Astrocyte (in vitro differentiated cells and primary cell): ENCODE data around the gene MYO5B. TPM values are rescaled to one million over a fixed set of nuclear protein-coding genes. Genes with fewer than 3 reads are reported as not detected.

Source experiments
- DNase-seq: peaks from one replicate; pipeline ENCODE4 v3.0.0-alpha.2; 2010; ENCODE audit warnings: low read depth
- FAIRE-seq: peaks from 2 replicates; lab custom pipeline; 2011; peaks lifted over from hg19 to GRCh38; lab: Jason Lieb, UNC
- H2AFZ ChIP-seq: 2 replicates; pipeline ENCODE4 v1.6.0; 2012; ENCODE audit warnings: low read depth, low read length, inconsistent platforms
- H3K27ac ChIP-seq: 2 replicates; pipeline ENCODE4 v1.5.1; 2011; ENCODE audit warnings: low read depth, low read length, inconsistent platforms
- H3K27me3 ChIP-seq: 2 replicates; pipeline ENCODE4 v1.6.0; 2011; ENCODE audit warnings: low read length, inconsistent platforms; ENCODE audit not compliant: insufficient read depth
- H3K36me3 ChIP-seq: 2 replicates; pipeline ENCODE4 v1.5.1; 2011; ENCODE audit warnings: low read length, inconsistent platforms; ENCODE audit not compliant: insufficient read depth
- H3K4me1 ChIP-seq: 2 replicates; pipeline ENCODE4 v1.5.1; 2011; ENCODE audit warnings: low read length, inconsistent platforms; ENCODE audit not compliant: insufficient read depth
- H3K4me2 ChIP-seq: 2 replicates; pipeline ENCODE4 v1.6.0; 2012; ENCODE audit warnings: low read length, inconsistent platforms
- H3K4me3 ChIP-seq: 2 replicates; pipeline ENCODE4 v1.5.1; 2011; ENCODE audit warnings: low read depth, mild to moderate bottlenecking, low read length, inconsistent platforms; ENCODE audit not compliant: insufficient read depth
- H3K79me2 ChIP-seq: 2 replicates; pipeline ENCODE4 v1.6.0; 2012; ENCODE audit warnings: mild to moderate bottlenecking, low read length, inconsistent platforms; ENCODE audit not compliant: insufficient read depth
- H3K9ac ChIP-seq: 2 replicates; pipeline ENCODE4 v1.6.0; 2012; ENCODE audit warnings: mild to moderate bottlenecking, low read length, inconsistent platforms
- H3K9me3 ChIP-seq: 2 replicates; pipeline ENCODE4 v1.5.1; 2012; ENCODE audit warnings: low read depth, mild to moderate bottlenecking, low read length, inconsistent platforms; ENCODE audit not compliant: insufficient read depth
- H4K20me1 ChIP-seq: 2 replicates; pipeline ENCODE4 v1.6.0; 2012; ENCODE audit warnings: low read length, inconsistent platforms; ENCODE audit not compliant: insufficient read depth
- H3K27ac Mint-ChIP-seq: one replicate; pipeline ENCODE4 v1.8.0; 2021; ENCODE audit warnings: mild to moderate bottlenecking, mixed read lengths; ENCODE audit not compliant: unreplicated experiment
- H3K27me3 Mint-ChIP-seq: one replicate; pipeline ENCODE4 v1.8.0; 2021; ENCODE audit warnings: low read depth, mixed read lengths; ENCODE audit not compliant: unreplicated experiment
- H3K36me3 Mint-ChIP-seq: one replicate; pipeline ENCODE4 v1.8.0; 2021; ENCODE audit warnings: low read depth, mixed read lengths; ENCODE audit not compliant: unreplicated experiment
- H3K4me1 Mint-ChIP-seq: one replicate; pipeline ENCODE4 v1.8.0; 2021; ENCODE audit warnings: low read depth, mixed read lengths; ENCODE audit not compliant: unreplicated experiment
- H3K4me3 Mint-ChIP-seq: one replicate; pipeline ENCODE4 v1.8.0; 2021; ENCODE audit warnings: mild to moderate bottlenecking, moderate library complexity, mixed read lengths; ENCODE audit not compliant: unreplicated experiment
- H3K9me3 Mint-ChIP-seq: one replicate; pipeline ENCODE4 v1.8.0; 2021; ENCODE audit warnings: mild to moderate bottlenecking, mixed read lengths; ENCODE audit not compliant: unreplicated experiment
- EZH2 ChIP-seq: IDR thresholded peaks from 2 replicates; pipeline ENCODE4 v1.6.1; 2012; ENCODE audit warnings: mild to moderate bottlenecking, low read length, inconsistent platforms; ENCODE audit not compliant: insufficient read depth
- total RNA-seq: library from RNA; stranded (reverse); gene quantifications from 2 replicates; pipeline ENCODE4 v1.2.1, GENCODE V29; 2021
- TF ChIP-seq, protein P1 (sequence below): IDR thresholded peaks from 2 replicates; pipeline ENCODE4 v1.5.1; 2011; ENCODE audit warnings: low read depth, mild to moderate bottlenecking, inconsistent platforms, low read length, moderate library complexity; ENCODE audit not compliant: insufficient read depth

MYO5B gene
- total RNA-seq, 1 donor from 2014 or later: 8.3 TPM

DNA sequence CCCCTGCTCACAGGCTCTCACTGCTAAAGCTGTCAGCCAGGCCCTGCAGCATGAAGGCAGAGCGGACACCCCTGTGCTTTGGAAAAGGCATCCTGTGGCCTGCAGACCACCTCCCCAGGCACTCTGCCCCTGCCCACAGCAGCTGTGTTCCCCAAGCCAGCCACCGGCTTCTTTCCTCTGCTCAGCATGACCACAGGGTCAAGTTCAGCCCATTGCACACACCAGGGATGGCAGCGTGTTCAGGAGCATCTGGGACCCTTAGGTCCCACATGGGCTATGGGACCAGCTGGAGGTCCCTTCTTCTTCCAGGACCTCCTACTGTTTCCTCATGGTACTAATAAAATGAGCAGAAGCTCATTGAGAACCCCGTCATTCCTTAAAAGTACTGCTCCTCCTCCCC is 263.2 kb downstream of the MYO5B start:
- H2AFZ ChIP-seq: no peak overlapping the region
- no peak for FAIRE-seq

DNA sequence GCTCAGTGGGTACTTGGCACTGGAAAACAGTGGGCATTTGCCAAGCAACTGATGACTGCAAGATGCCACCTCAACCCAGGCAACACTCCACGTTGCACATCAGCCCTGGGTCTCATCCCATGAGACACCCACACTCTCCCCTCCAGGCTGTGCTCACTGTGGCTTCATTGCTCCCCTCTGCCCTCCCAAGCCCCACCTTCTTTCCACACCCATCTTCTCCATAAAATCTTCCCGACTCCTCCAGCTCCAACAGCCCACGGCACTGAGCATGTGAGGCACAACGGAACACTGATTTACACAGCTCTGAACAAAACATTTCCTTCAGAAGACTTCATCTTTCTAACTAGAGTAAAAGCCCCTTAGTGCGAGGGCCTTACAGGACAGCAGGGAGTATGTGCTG is 263.8 kb downstream of the MYO5B start:
- Histone ChIP-seq H3K79me2 (no peaks in the 10 kb centered on the region), H3K36me3 (no peaks in the 10 kb centered on the region), H2AFZ (no peak overlapping the region), H4K20me1 (no peaks in the 10 kb centered on the region), H3K9ac (no peak overlapping the region), H3K4me1 (no peaks in the 10 kb centered on the region), H3K27ac (no peak overlapping the region), H3K4me2 (no peak overlapping the region), H3K9me3 (no peaks in the 10 kb centered on the region), H3K4me3 (no peak overlapping the region), H3K27me3 (no peaks in the 10 kb centered on the region)
- H3K36me3 Mint-ChIP-seq: peaks cover 5% of the 10 kb centered on the region
- no peak for TF ChIP-seq EZH2
- TF ChIP-seq, protein P1, sequence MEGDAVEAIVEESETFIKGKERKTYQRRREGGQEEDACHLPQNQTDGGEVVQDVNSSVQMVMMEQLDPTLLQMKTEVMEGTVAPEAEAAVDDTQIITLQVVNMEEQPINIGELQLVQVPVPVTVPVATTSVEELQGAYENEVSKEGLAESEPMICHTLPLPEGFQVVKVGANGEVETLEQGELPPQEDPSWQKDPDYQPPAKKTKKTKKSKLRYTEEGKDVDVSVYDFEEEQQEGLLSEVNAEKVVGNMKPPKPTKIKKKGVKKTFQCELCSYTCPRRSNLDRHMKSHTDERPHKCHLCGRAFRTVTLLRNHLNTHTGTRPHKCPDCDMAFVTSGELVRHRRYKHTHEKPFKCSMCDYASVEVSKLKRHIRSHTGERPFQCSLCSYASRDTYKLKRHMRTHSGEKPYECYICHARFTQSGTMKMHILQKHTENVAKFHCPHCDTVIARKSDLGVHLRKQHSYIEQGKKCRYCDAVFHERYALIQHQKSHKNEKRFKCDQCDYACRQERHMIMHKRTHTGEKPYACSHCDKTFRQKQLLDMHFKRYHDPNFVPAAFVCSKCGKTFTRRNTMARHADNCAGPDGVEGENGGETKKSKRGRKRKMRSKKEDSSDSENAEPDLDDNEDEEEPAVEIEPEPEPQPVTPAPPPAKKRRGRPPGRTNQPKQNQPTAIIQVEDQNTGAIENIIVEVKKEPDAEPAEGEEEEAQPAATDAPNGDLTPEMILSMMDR: no peak
- FAIRE-seq: no peak
- H3K27ac Mint-ChIP-seq: no peak overlapping the region
- H3K27me3 Mint-ChIP-seq: no peaks in the 10 kb centered on the region
- H3K9me3 Mint-ChIP-seq: peaks cover 2% of the 10 kb centered on the region
- peaks cover 13% of the 10 kb centered on the region for H3K4me1 Mint-ChIP-seq
- H3K4me3 Mint-ChIP-seq: no peak overlapping the region
- DNase-seq: no peak

More for the DNA sequence above, 263.2 kb downstream of the MYO5B start:
- TF ChIP-seq, protein P1: no peak
- TF ChIP-seq EZH2: no peak
- H3K27ac Mint-ChIP-seq: no peak overlapping the region
- peaks cover 13% of the 10 kb centered on the region for H3K4me1 Mint-ChIP-seq
- Histone ChIP-seq H3K4me1 (no peaks in the 10 kb centered on the region), H3K4me3 (no peak overlapping the region), H3K4me2 (no peak overlapping the region), H3K27me3 (no peaks in the 10 kb centered on the region), H3K79me2 (no peaks in the 10 kb centered on the region), H4K20me1 (no peaks in the 10 kb centered on the region), H3K36me3 (no peaks in the 10 kb centered on the region), H3K9ac (no peak overlapping the region), H3K9me3 (no peaks in the 10 kb centered on the region), H3K27ac (no peak overlapping the region)
- no peaks in the 10 kb centered on the region for H3K27me3 Mint-ChIP-seq
- no peak overlapping the region for H3K4me3 Mint-ChIP-seq
- DNase-seq: no peak
- H3K9me3 Mint-ChIP-seq: peaks cover 2% of the 10 kb centered on the region
- H3K36me3 Mint-ChIP-seq: peaks cover 5% of the 10 kb centered on the region

DNA sequence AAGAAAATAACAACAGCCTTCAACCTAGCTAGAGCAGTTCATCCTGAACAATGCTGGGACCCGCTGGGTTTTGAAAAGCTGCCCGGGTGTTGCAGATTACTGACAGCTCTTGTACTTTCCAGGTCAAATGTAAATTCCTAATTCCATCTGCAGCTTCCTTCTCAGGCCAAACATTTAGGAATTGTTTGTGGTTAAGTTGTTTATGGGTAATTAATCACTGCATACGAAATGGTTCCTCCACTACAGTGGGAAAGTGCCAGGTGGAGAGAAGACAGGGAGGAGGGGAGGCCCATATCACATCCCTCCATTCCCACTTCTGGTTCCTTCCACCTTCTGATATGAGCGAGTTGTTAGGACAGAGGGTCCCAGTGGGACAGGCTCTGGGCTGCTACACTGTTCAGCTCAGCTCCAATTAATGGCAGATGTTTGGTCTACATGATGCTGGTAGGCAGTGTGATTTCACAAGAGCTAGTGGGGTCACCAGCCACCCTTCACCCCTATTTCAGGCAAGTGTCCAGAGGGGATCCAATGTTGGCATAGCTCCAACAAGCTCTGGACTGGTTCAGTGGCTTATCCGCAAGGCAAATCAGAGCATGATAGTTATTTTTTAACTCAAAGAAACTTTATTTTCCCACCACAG is 268.7 kb downstream of the MYO5B start:
- H3K4me3 ChIP-seq: no peak overlapping the region
- peak; percentile 68 for DNase-seq
- H3K9ac ChIP-seq: no peak overlapping the region
- TF ChIP-seq, protein P1: no peak
- no peak for TF ChIP-seq EZH2
- no peak overlapping the region for H3K4me2 ChIP-seq
- Mint-ChIP-seq H3K36me3 (peaks cover 10% of the 10 kb centered on the region), H3K4me1 (peaks cover 4% of the 10 kb centered on the region), H3K9me3 (peaks cover 3% of the 10 kb centered on the region), H3K4me3 (no peak overlapping the region), H3K27ac (no peak overlapping the region), H3K27me3 (peaks cover 2% of the 10 kb centered on the region)
- H2AFZ ChIP-seq: no peak overlapping the region
- H3K36me3 ChIP-seq: no peaks in the 10 kb centered on the region
- H3K27ac ChIP-seq: no peak overlapping the region
- no peaks in the 10 kb centered on the region for H3K79me2 ChIP-seq
- H3K4me1 ChIP-seq: peaks cover 10% of the 10 kb centered on the region
- H3K9me3 ChIP-seq: no peaks in the 10 kb centered on the region
- no peaks in the 10 kb centered on the region for H4K20me1 ChIP-seq
- FAIRE-seq: no peak
- no peaks in the 10 kb centered on the region for H3K27me3 ChIP-seq
